DMS114 treated with DMSO at 0.1 percent for 48 hours (cell line): ENCODE data around the gene REG4.
"Not testable (repeated sequence)": the region's sequence is repeated elsewhere in the genome, so short reads cannot be mapped to it uniquely, and the experiment has no call there.

Experiments used
- DNase-seq: peaks from one replicate; lab custom pipeline; 2025; ENCODE audit not compliant: unreplicated experiment; lab: John Stamatoyannopoulos, UW

Gene REG4

GRCh38 chr1:119808491-119808890 is 2.8 kb downstream of the REG4 start:
- no peak for DNase-seq

GRCh38 chr1:119806489-119806888 is 4.8 kb downstream of the REG4 start:
- DNase-seq, result no peak

- no peak for DNase-seq
Measured at GRCh38 chr1:119805746-119806145, 5.5 kb downstream of the REG4 start.

GRCh38 chr1:119805247-119805646 is 6.0 kb downstream of the REG4 start:
- DNase-seq, result no peak

- DNase-seq, result no peak
Measured at GRCh38 chr1:119799599-119800177, 11.6 kb downstream of the REG4 start.

GRCh38 chr1:119799003-119799402 is 12.3 kb downstream of the REG4 start:
- no peak for DNase-seq

GRCh38 chr1:119797606-119798005 is 13.7 kb downstream of the REG4 start:
- DNase-seq, result no peak

GRCh38 chr1:119797162-119797561 is 14.1 kb downstream of the REG4 start:
- DNase-seq, result no peak

GRCh38 chr1:119795261-119796200 is 15.7 kb downstream of the REG4 start:
- DNase-seq, result no peak

- DNase-seq, result no peak
Measured at GRCh38 chr1:119794876-119795240, 16.4 kb downstream of the REG4 start.

GRCh38 chr1:119794230-119794875 is 16.9 kb downstream of the REG4 start:
- DNase-seq, result no peak

GRCh38 chr1:119791377-119791776 is 19.9 kb downstream of the REG4 start:
- no peak for DNase-seq

- DNase-seq, result no peak
Measured at GRCh38 chr1:119790451-119791198, 20.6 kb downstream of the REG4 start.

- DNase-seq, result no peak
Measured at GRCh38 chr1:119787776-119788175, 23.5 kb downstream of the REG4 start.

GRCh38 chr1:119786473-119787050 is 24.7 kb downstream of the REG4 start:
- not testable (repeated sequence) for DNase-seq

- not testable (repeated sequence) for DNase-seq
Measured at GRCh38 chr1:119786046-119786445, 25.2 kb downstream of the REG4 start.

GRCh38 chr1:119784191-119784781 is 27.0 kb downstream of the REG4 start:
- DNase-seq, result no peak

GRCh38 chr1:119783354-119784185 is 27.7 kb downstream of the REG4 start:
- DNase-seq, result no peak

GRCh38 chr1:119782631-119783325 is 28.5 kb downstream of the REG4 start:
- DNase-seq, result no peak
